A549 (cell line): Measurements from ENCODE around the gene RTKN2. TPM values are rescaled to one million over a fixed set of nuclear protein-coding genes. Genes with fewer than 3 reads are reported as not detected.

Experiments used
- ATAC-seq, 2 experiments: fragments of 200-7000 bp in 1 of 2; fragments of >200 bp in 1 of 2; cut with Nextera tagmentation in 1 of 2; cut with Tn5 transposase in 1 of 2; 3 replicates each; pipeline versions ENCODE4 v1.8.0 to v1.9.1; 2018 to 2020; ENCODE audit warnings: mild to moderate bottlenecking in 1 of 2, moderate library complexity in 1 of 2
- CTCF ChIA-PET: fragments of 300-600 bp; sonication (Branson Sonifier 250); formaldehyde crosslinking; extraction: SDS; loops from one replicate; lab custom pipeline; 2021; ENCODE audit warnings: antibody characterized with exemption, inconsistent platforms; lab: Yijun Ruan, JAX
- POLR2A ChIA-PET: fragments of 350-600 bp; formaldehyde crosslinking; extraction: SDS; loops from one replicate; lab custom pipeline; 2021; ENCODE audit warnings: antibody characterized with exemption, inconsistent platforms; lab: Yijun Ruan, JAX
- DNase-seq, 2 experiments: peaks; one replicate each; pipeline versions ENCODE4 v3.0.0 to v3.0.0-alpha.2; 2011 to 2016; ENCODE audit warnings: low read depth in 1 of 2, low spot score in 1 of 2
- FAIRE-seq: peaks from 2 replicates; lab custom pipeline; 2011; peaks lifted over from hg19 to GRCh38; lab: Jason Lieb, UNC
- H3K27ac ChIP-seq, 2 experiments: fragments of >200 bp; sonication (Bioruptor Twin); formaldehyde crosslinking; 3 replicates each; pipeline ENCODE4 v1.5.1; 2016 to 2017
- H3K4me1 ChIP-seq: fragments of >200 bp; sonication (Bioruptor Twin); formaldehyde crosslinking; 3 replicates; pipeline ENCODE4 v1.6.1; 2016
- H3K4me2 ChIP-seq: fragments of >200 bp; sonication (Bioruptor Twin); formaldehyde crosslinking; 3 replicates; pipeline ENCODE4 v1.6.1; 2016
- H3K4me3 ChIP-seq: fragments of >200 bp; sonication (Bioruptor Twin); formaldehyde crosslinking; 3 replicates; pipeline ENCODE4 v1.5.1; 2016
- H3K9me3 ChIP-seq: fragments of >200 bp; sonication (Bioruptor Twin); formaldehyde crosslinking; 3 replicates; pipeline ENCODE4 v1.6.1; 2016
- BHLHE40 ChIP-seq: IDR thresholded peaks from 2 replicates; pipeline ENCODE4 v1.6.1; 2012; ENCODE audit warnings: low read depth, low read length, inconsistent platforms
- CEBPB ChIP-seq, 2 experiments: fragments of >200 bp in 1 of 2; sonication (Bioruptor Twin) in 1 of 2; formaldehyde crosslinking in 1 of 2; IDR thresholded peaks; 2 replicates each; pipeline ENCODE4 v1.6.1; 2012 to 2016
- EP300 ChIP-seq, 2 experiments: fragments of >200 bp; sonication (Bioruptor Twin); formaldehyde crosslinking; IDR thresholded peaks; 2 replicates in 1 of 2; 3 replicates in 1 of 2; pipeline ENCODE4 v1.6.1; 2016 to 2017
- FOSL2 ChIP-seq, 2 experiments: fragments of 450-650 bp in 1 of 2; fragments of >200 bp in 1 of 2; sonication (Bioruptor Twin) in 1 of 2; formaldehyde crosslinking; IDR thresholded peaks; 2 replicates each; pipeline versions ENCODE4 v1.5.0 to v1.6.1; 2016 to 2020; ENCODE audit warnings: mild to moderate bottlenecking in 1 of 2, moderate library complexity in 1 of 2
- FOXS1 ChIP-seq: fragments of 250-450 bp; sonication (Bioruptor Pico); IDR thresholded peaks from 2 replicates; pipeline ENCODE4 v1.5.0; 2020; ENCODE audit warnings: mild to moderate bottlenecking, moderate library complexity
- GATA3 ChIP-seq: IDR thresholded peaks from 2 replicates; pipeline ENCODE4 v1.6.1; 2012; ENCODE audit warnings: borderline replicate concordance
- HMGXB4 ChIP-seq: fragments of 250-450 bp; sonication (Bioruptor Pico); IDR thresholded peaks from 2 replicates; pipeline ENCODE4 v1.5.0; 2021; ENCODE audit warnings: mild to moderate bottlenecking, moderate library complexity, borderline replicate concordance
- JUNB ChIP-seq: fragments of >200 bp; sonication (Bioruptor Twin); formaldehyde crosslinking; IDR thresholded peaks from 2 replicates; pipeline ENCODE4 v1.6.1; 2016
- KDM5A ChIP-seq: fragments of 200-600 bp; sonication (generic); IDR thresholded peaks from 2 replicates; pipeline ENCODE4 v1.6.1; 2016; ENCODE audit warnings: antibody characterized with exemption, mild to moderate bottlenecking
- MAFK ChIP-seq: fragments of 450-650 bp; IDR thresholded peaks from 2 replicates; pipeline ENCODE4 v1.6.1; 2014; ENCODE audit not compliant: partially characterized antibody
- MAX ChIP-seq: IDR thresholded peaks from 2 replicates; pipeline ENCODE4 v1.6.1; 2012
- MAZ ChIP-seq: fragments of 150-350 bp; IDR thresholded peaks from 2 replicates; pipeline ENCODE4 v1.6.1; 2014; ENCODE audit warnings: antibody characterized with exemption, low read depth, low read length, borderline replicate concordance
- MYC ChIP-seq: IDR thresholded peaks from 2 replicates; pipeline ENCODE4 v1.6.1; 2012; ENCODE audit warnings: mild to moderate bottlenecking, inconsistent platforms, low read length, improper control_type of control experiment, borderline replicate concordance
- NFE2L2 ChIP-seq: fragments of 150-350 bp; conservative IDR thresholded peaks from 2 replicates; pipeline ENCODE4 v1.6.1; 2014; ENCODE audit warnings: low read length
- POLR2AphosphoS2 ChIP-seq: conservative IDR thresholded peaks from 2 replicates; pipeline ENCODE4 v1.6.1; 2012; ENCODE audit warnings: low read length, improper control_type of control experiment, inconsistent platforms
- RAD21 ChIP-seq, 2 experiments: fragments of >200 bp in 1 of 2; sonication (Bioruptor Twin) in 1 of 2; formaldehyde crosslinking in 1 of 2; IDR thresholded peaks in 1 of 2; conservative IDR thresholded peaks in 1 of 2; 2 replicates in 1 of 2; 3 replicates in 1 of 2; pipeline ENCODE4 v1.6.1; 2012 to 2018; ENCODE audit warnings: inconsistent platforms in 1 of 2
- RCOR1 ChIP-seq: fragments of 150-350 bp; IDR thresholded peaks from 2 replicates; pipeline ENCODE4 v1.6.1; 2014; ENCODE audit warnings: antibody characterized with exemption, low read length, low read depth
- RFX5 ChIP-seq: fragments of 450-650 bp; IDR thresholded peaks from 2 replicates; pipeline ENCODE4 v1.7.1; 2014; ENCODE audit warnings: antibody characterized with exemption, mild to moderate bottlenecking, moderate library complexity
- ZC3H11A ChIP-seq: fragments of 450-650 bp; IDR thresholded peaks from 2 replicates; pipeline ENCODE4 v1.6.1; 2014; ENCODE audit warnings: antibody characterized with exemption, mild to moderate bottlenecking
- ZSCAN20 ChIP-seq: fragments of 250-450 bp; sonication (Bioruptor Pico); IDR thresholded peaks from 2 replicates; pipeline ENCODE4 v1.8.0; 2022; ENCODE audit warnings: mild to moderate bottlenecking, moderate library complexity
- WGBS: methylation state at CpG from one replicate; pipeline ENCODE4 v1.1.6; 2017; ENCODE audit errors: missing lambda C conversion rate; 5-methylcytosine and 5-hydroxymethylcytosine counted together
- polyA plus RNA-seq, 4 experiments: library from polyadenylated mRNA; depleted of rRNA in 3 of 4; stranded (reverse); fragments of >200 nt; fragmentation: RNase III in 1 of 4; extraction: RNeasy Plus Mini Kit Qiagen cat#74134 plus additional on column Dnase treatment in 1 of 4; gene quantifications; 2 replicates in 3 of 4; 3 replicates in 1 of 4; pipeline ENCODE4 v1.2.3, GENCODE V29; 2011 to 2017

The RTKN2 gene
- polyA plus RNA-seq, 2 of the 4 experiments (the other 2 are of a cell fraction), result 1.8 to 2.4 TPM

DNA sequence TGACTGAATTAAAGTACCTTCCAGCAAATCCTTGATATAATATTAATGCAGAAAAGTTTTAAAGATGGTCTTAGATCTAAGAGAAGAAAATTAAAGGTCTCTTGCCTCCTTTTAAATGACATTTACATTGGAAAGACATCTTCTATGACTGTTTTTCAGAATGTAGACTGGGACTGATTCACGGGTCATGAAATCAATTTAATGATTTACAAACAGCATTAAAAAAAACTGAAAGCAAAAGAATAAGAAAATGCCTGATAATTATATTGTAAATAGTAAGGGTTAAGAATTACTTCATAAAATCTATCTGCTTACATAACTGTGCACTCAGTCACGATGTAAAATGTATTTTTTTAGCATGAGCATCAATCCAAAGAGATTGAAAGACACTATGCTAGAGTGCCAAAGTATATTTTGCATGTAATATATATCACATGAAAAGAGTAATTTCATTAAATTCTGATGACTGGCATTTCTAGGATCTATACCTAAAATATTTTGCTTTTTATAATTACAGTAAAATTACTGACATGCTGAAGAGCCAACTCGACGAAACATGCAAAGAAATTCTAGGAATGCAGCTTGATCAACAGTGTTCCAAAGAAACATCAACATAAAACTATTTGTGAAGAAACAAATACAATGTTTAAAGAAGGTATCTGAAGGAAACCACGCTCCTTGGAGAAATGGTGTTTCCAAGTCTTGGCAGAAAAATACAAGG lies 35.1 kb downstream of the RTKN2 start:
- ChIA-PET POLR2A (no interaction called here), CTCF (interaction anchor here (4.0 kb wide), 1 partner anchor 12 kb away, joined by 14 read pairs; no protein-coding TSS in a partner anchor)
- TF ChIP-seq BHLHE40 (no peak), KDM5A (no peak), MAX (0 out of 2 replicates have a peak, but pooled peaks have one; percentile 13), GATA3 (peak; percentile 24; the same call in 1 of the 2 replicates), MAFK (peak; percentile 35)
- no peak for FAIRE-seq
- Histone ChIP-seq H3K4me3 (no peak overlapping the region), H3K4me1 (peaks cover 66% of the 10 kb centered on the region), H3K4me2 (peak overlapping the region; percentile 64), H3K9me3 (no peaks in the 10 kb centered on the region), H3K27ac (peak overlapping the region; percentile 61 to 80)
- DNase-seq, result peak in 1 of 2 experiments; percentile 18
- peak in 1 of 2 experiments; percentile 50; a peak in 3 of 6 replicates for ATAC-seq
- 4% methylated on average over 5 of the region's 5 CpGs for WGBS

DNA sequence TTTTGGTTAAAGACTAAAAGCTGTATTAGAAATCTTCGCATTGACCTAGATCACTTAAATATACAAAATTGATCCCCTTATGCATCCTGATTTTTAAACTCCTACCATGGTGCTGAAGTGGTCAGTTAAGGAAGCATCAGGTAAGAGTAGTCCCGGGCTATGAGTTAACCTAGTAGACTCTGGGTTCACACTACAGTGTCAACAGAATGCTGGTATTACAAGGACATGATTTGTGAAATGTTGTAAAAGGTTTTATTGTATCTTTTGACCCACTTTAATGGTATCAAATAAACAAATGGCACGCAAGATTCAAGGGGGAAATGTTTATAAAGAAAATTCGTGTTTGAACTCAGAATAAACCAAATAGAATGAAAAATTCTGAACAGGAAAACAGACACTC lies 36.8 kb downstream of the RTKN2 start:
- POLR2A ChIA-PET, result interaction anchor here (1.2 to 2.2 kb wide), 2 partner anchors 136 to 193 kb away, joined by 3 to 5 read pairs; no protein-coding TSS in a partner anchor
- H3K27ac ChIP-seq, result peak overlapping the region; percentile 61 to 85

GRCh38 chr10:62231371-62231770 lies 37.3 kb downstream of the RTKN2 start:
- Histone ChIP-seq H3K4me1 (peaks cover 48% of the 10 kb centered on the region), H3K9me3 (no peaks in the 10 kb centered on the region), H3K27ac (peak overlapping the region; percentile 61 to 85), H3K4me3 (no peak overlapping the region), H3K4me2 (peak overlapping the region; percentile 64)
- FAIRE-seq (peak; percentile 85), DNase-seq (peak in 1 of 2 experiments; percentile 36)
- POLR2A ChIA-PET, result interaction anchor here (1.2 to 2.2 kb wide), 2 partner anchors 136 to 193 kb away, joined by 3 to 5 read pairs; no protein-coding TSS in a partner anchor
- 11% methylated on average over 1 of the region's 1 CpG for WGBS
- no peak for TF ChIP-seq RCOR1
- peak; percentile 67; the same call in 1 of the 2 replicates for TF ChIP-seq GATA3
- no peak for TF ChIP-seq POLR2AphosphoS2
- peak in 1 of 2 experiments; percentile 43; a peak in 1 of 5 replicates for TF ChIP-seq EP300 (IDR thresholded peaks at IDR 0.05)
- TF ChIP-seq CEBPB (IDR thresholded peaks at IDR 0.05), result peak; percentile 56 to 67
- no peak for TF ChIP-seq MYC
- peak; percentile 84 for TF ChIP-seq JUNB
- peak; percentile 81 for TF ChIP-seq FOSL2 (IDR thresholded peaks at IDR 0.05)
- peak; percentile 75 for TF ChIP-seq FOSL2 (CRISPR knock-in tag; IDR thresholded peaks at IDR 0.05)
- TF ChIP-seq RAD21 (conservative IDR thresholded peaks at IDR 0.05 in 1 of 2, IDR thresholded peaks at IDR 0.05 in 1 of 2), result 0 out of 5 replicates have a peak, but pooled peaks of 1 of the 2 experiments have one; percentile 14
- TF ChIP-seq ZSCAN20 (CRISPR knock-in tag), result no peak
- TF ChIP-seq, all 56 proteins: peak for 6
- peak; percentile 56 to 71; a peak in 4 of 6 replicates for ATAC-seq
- CTCF ChIA-PET, result interaction anchor here (1.6 to 4.0 kb wide), 3 partner anchors 12 to 193 kb away, joined by 3 to 14 read pairs (median 11); no protein-coding TSS in a partner anchor

More for the DNA sequence above, 36.8 kb downstream of the RTKN2 start:
- H3K4me3 ChIP-seq, result no peak overlapping the region
- peaks cover 49% of the 10 kb centered on the region for H3K4me1 ChIP-seq
- FAIRE-seq (no peak), ATAC-seq (peak; percentile 82 to 83; a peak in 5 of 6 replicates), DNase-seq (peak in 1 of 2 experiments; percentile 26)
- H3K9me3 ChIP-seq, result no peaks in the 10 kb centered on the region
- CTCF ChIA-PET, result interaction anchor here (1.6 to 4.0 kb wide), 3 partner anchors 11 to 193 kb away, joined by 3 to 14 read pairs (median 11); no protein-coding TSS in a partner anchor
- peak overlapping the region; percentile 64 for H3K4me2 ChIP-seq
- 10% methylated on average over 4 of the region's 4 CpGs for WGBS
- TF ChIP-seq RFX5 (no peak), FOXS1 (CRISPR knock-in tag) (no peak), JUNB (no peak), MAZ (no peak), MAFK (no peak), NFE2L2 (no peak), CEBPB (IDR thresholded peaks at IDR 0.05) (0 out of 4 replicates have a peak, but pooled peaks of 1 of the 2 experiments have one; percentile 21), HMGXB4 (no peak), ZC3H11A (no peak)
